Retinal pigment epithelial cell (primary cell): Measurements from ENCODE around the gene QSER1.

Source experiments
- DNase-seq: peaks from one replicate; pipeline ENCODE4 v3.0.0-alpha.2; 2010; ENCODE audit warnings: low read depth
- H3K4me3 ChIP-seq: 2 replicates; pipeline ENCODE4 v1.5.1; 2011; ENCODE audit warnings: mild to moderate bottlenecking, low read length, control low read depth, moderate library complexity
- TF ChIP-seq, protein P1 (sequence below): conservative IDR thresholded peaks from 2 replicates; pipeline ENCODE4 v1.5.1; 2011; ENCODE audit warnings: low read depth, low read length, control low read depth, inconsistent platforms

QSER1 gene

DNA sequence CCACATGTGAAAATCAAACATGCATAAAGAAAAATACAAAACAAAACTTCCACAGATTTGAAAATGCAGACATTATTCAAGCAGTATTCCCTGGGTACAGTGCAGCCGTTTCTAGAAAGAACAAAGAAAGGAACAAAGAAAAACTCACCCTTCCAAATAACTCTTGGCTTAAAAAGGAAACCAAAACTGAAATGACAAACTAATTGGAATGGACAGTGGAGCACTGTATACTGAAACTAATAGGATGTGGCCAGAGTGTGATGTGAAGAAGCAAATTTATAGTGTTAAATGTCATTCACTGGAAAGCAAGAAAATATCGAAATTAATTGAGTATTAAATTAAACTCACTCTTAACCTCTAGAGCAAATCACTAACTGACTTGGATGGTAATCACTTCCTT is 55.4 kb downstream of the QSER1 start:
- TF ChIP-seq, protein P1, sequence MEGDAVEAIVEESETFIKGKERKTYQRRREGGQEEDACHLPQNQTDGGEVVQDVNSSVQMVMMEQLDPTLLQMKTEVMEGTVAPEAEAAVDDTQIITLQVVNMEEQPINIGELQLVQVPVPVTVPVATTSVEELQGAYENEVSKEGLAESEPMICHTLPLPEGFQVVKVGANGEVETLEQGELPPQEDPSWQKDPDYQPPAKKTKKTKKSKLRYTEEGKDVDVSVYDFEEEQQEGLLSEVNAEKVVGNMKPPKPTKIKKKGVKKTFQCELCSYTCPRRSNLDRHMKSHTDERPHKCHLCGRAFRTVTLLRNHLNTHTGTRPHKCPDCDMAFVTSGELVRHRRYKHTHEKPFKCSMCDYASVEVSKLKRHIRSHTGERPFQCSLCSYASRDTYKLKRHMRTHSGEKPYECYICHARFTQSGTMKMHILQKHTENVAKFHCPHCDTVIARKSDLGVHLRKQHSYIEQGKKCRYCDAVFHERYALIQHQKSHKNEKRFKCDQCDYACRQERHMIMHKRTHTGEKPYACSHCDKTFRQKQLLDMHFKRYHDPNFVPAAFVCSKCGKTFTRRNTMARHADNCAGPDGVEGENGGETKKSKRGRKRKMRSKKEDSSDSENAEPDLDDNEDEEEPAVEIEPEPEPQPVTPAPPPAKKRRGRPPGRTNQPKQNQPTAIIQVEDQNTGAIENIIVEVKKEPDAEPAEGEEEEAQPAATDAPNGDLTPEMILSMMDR: no peak
- DNase-seq: no peak
- no peak overlapping the region for H3K4me3 ChIP-seq

DNA sequence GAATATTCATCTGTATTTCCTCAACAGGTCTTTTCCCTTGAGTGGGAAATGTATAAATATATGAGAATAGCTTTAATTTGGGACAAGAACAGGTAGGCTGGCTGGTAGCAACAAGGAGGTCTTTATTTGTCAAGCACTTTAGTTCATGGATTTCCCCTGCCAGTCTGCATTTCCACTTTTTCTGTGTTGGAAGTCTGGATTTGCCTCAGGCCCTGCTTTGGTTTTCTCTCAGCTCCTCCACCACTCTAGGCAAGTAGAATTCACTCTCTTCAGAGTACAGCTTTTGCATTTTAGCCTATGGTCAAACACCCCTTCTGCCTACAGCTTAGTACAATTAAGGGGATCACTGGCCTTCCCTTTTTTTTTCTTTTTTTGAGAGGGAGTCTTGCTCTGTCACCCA is 57.1 kb downstream of the QSER1 start:
- TF ChIP-seq, protein P1: no peak
- no peak overlapping the region for H3K4me3 ChIP-seq
- no peak for DNase-seq

DNA sequence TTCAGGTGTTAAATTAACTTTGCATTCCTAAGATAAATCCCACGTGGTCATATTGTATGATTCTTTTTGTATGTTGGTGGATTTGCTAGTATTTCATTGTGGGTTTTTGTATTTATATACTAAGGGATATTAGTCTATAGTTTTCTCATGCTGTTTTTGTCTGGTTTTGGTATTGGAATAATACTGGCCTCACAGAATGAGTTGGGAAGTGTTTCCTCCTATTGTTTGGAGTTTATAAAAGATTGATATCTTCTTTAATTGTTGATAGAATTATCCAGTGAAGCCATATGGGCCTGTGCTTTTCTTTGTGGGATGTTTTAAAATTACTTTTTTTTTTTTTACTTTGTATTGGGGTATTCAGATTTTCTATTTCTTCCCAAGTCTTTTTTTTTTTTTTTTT is 59.8 kb downstream of the QSER1 start:
- TF ChIP-seq, protein P1: no peak
- H3K4me3 ChIP-seq: no peak overlapping the region
- no peak for DNase-seq

DNA sequence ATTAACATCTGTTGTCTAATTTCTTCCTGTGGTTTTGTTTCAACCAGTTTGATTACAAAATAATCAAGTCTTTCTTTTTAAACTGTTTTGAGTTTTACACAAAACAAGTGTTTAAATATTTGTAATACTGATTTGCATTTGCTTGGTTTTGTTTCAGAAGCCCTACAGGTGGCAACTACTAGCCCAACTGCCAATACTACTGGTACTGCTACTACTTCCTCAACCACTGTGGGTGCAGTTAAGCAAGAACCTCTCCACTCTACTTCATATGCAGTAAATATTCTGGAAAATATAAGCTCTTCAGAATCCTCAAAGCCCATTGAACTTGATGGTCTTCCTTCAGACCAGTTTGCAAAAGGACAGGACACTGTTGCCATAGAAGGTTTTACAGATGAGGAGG is 61.1 kb downstream of the QSER1 start:
- no peak overlapping the region for H3K4me3 ChIP-seq
- TF ChIP-seq, protein P1: no peak
- DNase-seq: no peak

DNA sequence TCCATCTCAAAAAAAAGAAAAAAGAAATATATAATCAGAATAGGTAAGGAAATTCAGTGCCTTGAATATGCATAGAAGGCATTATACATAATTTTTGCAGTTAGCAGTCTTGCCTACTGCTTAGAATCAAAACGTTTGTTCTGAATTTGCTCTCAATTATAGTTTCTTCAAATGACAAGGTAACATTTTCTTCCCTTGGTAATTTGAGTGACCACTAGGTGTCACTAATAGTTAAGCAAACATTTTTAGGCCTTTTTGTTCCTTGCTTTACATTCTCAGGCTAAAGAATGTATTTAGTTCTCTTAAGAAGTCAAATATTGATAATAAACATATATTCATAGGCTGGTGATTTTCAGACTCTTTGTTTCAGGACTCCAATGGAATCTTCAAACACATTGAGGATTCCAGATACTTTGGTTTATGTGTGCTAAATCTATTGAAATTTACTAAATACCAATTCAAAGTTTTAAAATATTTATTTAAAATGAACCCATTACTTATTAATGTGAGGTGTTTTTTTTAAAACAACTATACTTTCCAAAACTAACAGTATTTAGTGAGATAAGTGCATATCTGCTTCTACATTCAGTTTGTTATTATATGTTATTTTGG is 68.0 kb downstream of the QSER1 start:
- DNase-seq: peak; percentile 11
- H3K4me3 ChIP-seq: no peak overlapping the region
- TF ChIP-seq, protein P1: peak; percentile 58

DNA sequence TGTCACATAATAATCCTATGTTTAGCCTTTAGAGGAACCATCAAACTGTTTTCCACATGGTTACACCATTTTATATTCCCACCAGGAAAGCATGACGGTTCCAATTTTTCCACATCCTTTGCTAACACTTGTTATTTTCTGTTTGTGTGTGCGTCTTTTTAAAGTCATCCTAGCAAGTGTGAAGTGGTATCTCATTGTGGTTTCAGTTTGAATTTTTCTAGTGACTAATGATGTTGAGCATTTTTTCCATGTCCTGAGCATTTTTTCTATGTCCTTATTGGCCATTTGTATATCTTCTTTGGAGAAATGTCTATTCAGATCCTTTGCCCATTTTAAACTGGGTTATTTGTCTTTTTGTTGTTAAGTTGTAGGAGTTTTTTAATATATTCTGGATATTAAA is 69.4 kb downstream of the QSER1 start:
- no peak for DNase-seq
- TF ChIP-seq, protein P1: no peak
- no peak overlapping the region for H3K4me3 ChIP-seq

DNA sequence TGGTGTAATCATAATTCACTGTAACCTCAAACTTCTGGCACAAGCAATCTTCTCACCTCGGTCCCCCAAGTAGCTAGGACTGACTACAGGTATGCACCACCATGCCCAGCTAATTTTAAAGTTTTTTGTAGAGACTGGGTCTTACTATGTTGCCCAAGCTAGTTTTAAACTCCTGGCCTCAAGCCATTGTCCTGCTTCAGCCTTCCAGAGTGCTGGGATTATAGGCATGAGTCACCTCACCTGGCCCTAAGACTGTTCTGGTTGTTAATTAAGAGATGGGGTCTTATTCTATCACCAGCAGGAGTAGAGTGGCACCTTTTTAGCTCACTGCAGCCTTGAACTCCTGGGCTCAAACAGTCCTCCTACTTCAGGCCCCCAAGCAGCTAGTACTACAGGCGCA is 71.1 kb downstream of the QSER1 start:
- peak; percentile 4 for DNase-seq
- TF ChIP-seq, protein P1: no peak
- no peak overlapping the region for H3K4me3 ChIP-seq
